Activated T-helper 1 cell treated with Interleukin-2 at 50 U/mL for 16 hours (primary cell): Measurements from ENCODE around the gene MAPK10.
"Not testable (repeated sequence)": the region's sequence is repeated elsewhere in the genome, so short reads cannot be mapped to it uniquely, and the experiment has no call there.

ENCODE experiments used
- DNase-seq: peaks from one replicate; pipeline ENCODE4 v3.0.0-alpha.2; 2020; ENCODE audit warnings: low read depth

The MAPK10 gene

DNA sequence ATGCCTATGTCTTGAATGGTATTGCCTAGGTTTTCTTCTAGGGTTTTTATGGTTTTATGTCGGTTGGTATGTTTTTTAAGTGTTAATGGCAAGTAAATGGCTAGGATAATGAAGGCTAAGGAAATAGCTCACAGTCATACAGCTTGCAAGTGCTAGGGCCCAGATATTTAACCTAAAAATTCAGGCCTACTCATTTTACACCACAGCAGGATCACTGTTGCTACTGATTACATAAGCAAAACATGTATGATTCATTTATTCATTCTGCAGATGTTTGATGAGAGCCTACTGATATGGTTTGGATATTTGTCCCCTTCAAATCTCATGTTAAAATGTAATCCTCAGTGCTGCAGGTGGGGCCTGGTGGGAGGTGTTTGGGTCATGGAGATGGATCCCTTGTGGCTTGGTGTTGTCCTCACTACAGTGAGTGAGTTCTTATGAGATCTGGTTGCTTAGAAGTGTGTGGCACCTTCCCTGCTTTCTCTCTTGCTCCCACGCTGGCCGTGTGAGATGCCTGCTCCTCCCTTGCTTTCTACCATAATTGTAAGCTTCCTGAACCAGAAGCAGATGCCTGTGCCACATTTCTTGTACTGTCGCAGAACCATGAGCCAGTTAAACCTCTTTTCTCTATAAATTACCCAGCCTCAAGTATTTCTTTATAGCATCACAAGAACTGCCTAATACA, 175.5 kb downstream of the MAPK10 start:
- DNase-seq, result no peak

- DNase-seq, result no peak
Measured at GRCh38 chr4:86181585-86181984, 178.3 kb downstream of the MAPK10 start.

GRCh38 chr4:86178211-86178610, 181.6 kb downstream of the MAPK10 start:
- no peak for DNase-seq

GRCh38 chr4:86174506-86174905, 185.3 kb downstream of the MAPK10 start:
- no peak for DNase-seq

GRCh38 chr4:86168335-86168734, 191.5 kb downstream of the MAPK10 start:
- not testable (repeated sequence) for DNase-seq

GRCh38 chr4:86160426-86160825, 199.4 kb downstream of the MAPK10 start:
- no peak for DNase-seq

GRCh38 chr4:86159216-86159615, 200.6 kb downstream of the MAPK10 start:
- DNase-seq, result no peak

GRCh38 chr4:86156531-86156930, 203.3 kb downstream of the MAPK10 start:
- DNase-seq, result no peak

DNA sequence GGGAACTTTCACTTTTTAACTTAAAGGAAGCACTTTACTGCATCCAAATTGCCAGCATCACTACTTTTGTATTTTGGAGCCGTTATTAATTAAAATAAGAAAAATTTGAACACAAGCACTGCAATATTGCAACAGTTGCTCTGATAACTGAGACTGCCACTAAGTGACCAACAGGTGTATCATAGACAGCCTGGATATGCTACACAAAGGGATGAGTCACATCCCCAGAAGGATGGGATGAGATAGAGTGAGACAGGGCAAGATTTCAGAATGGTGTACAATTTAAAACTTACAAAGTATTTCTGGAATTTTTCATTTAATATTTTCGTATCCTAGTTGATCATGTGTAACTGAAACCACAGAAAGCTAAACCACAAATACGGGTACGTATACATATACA, 204.1 kb downstream of the MAPK10 start:
- DNase-seq, result no peak

DNA sequence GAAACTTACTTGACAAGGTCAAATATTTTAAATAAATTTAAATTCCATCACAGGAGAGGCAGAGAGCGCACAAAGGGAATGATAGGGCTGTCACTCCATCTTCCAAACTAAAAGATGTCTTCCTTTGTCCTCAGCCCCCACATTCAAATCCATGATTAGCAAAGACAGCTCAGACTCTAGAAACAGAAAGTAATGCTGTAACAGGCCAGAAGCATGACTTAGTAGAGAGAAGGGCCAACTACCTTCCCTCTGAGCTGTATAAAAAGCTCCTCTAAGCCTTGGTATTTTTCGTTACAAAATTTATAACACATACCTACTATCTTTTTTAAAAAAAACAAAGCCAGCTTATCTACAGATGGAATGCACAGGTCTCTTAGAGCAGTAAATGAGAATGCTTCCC, 207.4 kb downstream of the MAPK10 start:
- no peak for DNase-seq

- no peak for DNase-seq
Measured at GRCh38 chr4:86151196-86151595, 208.7 kb downstream of the MAPK10 start.

- DNase-seq, result no peak
Measured at GRCh38 chr4:86141161-86141560, 218.7 kb downstream of the MAPK10 start.

DNA sequence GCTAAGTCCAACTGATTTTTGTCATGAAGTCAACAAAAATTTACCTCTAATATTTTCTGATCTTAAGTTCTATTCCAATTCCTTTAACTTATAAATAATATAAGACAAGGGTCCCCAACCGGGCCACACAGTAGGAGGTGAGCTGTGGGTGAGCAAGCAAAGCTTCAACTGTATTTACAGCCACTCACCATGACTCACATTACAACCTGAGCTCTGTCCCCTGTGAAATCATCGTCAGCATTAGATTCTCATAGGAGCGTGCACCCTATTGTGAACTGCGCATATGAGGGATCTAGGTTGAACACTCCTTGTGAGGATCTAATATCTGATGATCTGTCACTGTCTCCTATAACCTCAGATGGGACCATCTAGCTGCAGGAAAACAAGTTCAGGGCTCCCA, 227.4 kb downstream of the MAPK10 start:
- DNase-seq, result no peak

DNA sequence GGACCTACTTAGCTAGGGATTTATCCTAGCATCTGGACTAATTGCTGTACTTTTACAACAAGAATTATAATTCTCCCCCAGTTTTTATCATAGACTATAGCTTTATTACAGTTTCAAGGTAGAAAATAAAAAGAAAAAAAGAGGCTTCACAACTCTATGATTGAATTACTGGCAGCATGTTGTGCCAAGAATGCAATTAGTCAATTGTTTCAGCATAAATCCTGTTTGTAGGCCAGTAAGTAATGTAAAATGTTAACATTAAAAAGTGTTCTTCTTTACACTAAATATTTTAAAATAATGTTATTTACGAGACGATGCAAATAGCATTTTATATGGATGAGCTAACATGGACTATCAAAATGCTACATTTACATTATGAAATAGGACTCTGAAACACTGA, 228.4 kb downstream of the MAPK10 start:
- no peak for DNase-seq

DNA sequence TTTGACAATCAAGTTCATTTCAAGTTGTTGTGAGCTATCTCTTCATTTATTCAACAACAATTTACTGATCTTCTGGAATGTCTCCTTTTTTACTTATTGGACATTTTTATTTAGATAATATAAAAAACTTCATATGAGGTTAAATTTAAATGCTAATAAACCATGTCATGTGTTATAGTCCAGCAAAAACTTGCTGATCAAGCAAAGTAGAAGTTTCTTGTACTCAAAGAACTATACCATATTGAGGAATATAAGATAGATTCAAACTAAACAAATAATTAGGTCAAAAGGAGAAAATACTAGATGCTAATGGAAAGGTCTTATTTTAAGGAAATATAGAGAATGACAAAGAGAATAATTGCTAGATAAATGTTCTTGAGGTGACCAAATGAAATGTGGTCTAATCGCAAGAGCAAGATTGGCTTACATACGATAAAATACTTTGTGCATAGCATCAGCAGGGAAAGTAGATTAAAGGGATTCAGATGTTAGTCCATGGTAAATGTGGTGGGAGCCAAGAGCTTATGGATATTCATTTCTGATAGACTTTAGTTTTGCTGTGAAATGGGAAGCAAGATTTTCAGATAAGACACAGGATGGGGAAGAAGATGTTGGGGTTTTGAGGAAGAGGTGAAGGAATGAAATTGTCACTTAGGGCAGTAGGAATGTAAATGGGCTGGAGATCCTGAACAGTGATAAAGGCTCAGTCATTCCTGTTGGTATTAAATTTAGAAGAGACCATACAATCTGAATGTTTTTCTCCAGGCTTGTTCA, 229.5 kb downstream of the MAPK10 start:
- no peak for DNase-seq

GRCh38 chr4:86129546-86129945, 230.3 kb downstream of the MAPK10 start:
- DNase-seq, result no peak

DNA sequence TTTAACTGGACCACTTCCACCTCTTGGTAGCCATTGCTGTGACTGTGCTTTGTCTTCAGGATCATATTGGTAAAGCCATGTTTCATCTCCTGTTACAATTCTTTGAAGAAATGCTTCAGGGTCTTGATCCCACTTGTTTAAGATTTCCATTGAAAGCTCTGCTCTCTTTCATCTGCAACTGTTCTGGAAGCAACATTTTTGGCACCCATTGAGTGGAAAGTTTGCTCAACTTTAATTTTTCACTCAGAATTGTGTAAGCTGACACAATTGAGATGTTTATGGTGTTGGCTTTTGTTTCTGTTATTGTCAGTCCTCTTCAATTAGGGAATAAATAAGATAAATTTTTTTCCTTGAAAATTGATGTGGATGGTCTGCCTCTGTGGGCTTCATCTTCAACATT, 237.4 kb downstream of the MAPK10 start:
- DNase-seq, result no peak

DNA sequence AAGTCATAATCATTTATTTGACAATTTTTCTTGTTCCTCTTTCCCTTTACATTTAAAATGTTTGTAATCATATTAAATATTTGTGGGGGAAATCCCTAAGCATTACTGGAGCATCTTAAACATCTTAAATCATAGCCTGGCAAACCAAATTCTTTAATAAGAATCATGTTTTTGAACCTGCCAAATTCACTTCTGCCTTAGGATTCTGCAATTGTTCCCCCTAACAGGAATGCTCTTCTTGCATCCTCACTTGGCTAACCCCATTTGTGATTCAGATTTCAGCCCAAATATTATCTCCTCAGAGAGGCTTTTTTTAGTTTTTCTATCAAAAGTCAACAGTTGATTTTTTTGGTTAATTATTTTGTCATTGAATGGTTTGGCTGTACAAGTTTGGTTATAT, 241.1 kb downstream of the MAPK10 start:
- no peak for DNase-seq

DNA sequence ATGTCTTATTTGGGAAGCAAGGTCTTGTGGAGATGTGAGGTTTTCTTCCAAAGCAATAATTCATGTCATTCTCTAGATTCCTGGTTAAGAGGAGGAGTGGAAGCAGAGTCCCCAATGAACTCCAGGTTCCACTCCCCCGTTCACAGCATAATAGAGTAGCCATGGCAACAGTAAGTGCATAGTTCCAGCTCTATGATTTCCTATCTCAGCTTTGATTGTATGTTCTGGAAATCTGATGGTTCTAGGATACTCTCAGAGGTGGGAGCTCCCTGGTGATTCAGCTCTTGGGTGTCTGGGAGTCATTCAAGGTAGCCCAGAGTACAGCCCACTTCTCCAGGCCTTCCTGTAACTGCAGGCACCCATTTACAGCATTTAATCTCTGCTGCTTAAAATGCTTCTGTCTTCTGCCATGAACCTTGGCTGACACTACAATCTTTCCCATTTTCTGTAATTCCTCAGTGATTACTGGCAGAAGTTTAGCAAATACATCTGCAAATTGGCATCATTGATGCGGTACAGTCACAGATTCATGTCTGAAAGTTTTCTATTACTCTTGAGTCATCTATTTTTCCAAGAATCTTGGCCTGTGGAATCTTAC, 242.0 kb downstream of the MAPK10 start:
- no peak for DNase-seq

GRCh38 chr4:86114563-86114962, 245.3 kb downstream of the MAPK10 start:
- no peak for DNase-seq

GRCh38 chr4:86108834-86109233, 251.0 kb downstream of the MAPK10 start:
- DNase-seq, result no peak

GRCh38 chr4:86108137-86108536, 251.7 kb downstream of the MAPK10 start:
- DNase-seq, result no peak

GRCh38 chr4:86107112-86107511, 252.7 kb downstream of the MAPK10 start:
- no peak for DNase-seq
